Measurements from ENCODE around the gene AATK.

Gene AATK

DNA sequence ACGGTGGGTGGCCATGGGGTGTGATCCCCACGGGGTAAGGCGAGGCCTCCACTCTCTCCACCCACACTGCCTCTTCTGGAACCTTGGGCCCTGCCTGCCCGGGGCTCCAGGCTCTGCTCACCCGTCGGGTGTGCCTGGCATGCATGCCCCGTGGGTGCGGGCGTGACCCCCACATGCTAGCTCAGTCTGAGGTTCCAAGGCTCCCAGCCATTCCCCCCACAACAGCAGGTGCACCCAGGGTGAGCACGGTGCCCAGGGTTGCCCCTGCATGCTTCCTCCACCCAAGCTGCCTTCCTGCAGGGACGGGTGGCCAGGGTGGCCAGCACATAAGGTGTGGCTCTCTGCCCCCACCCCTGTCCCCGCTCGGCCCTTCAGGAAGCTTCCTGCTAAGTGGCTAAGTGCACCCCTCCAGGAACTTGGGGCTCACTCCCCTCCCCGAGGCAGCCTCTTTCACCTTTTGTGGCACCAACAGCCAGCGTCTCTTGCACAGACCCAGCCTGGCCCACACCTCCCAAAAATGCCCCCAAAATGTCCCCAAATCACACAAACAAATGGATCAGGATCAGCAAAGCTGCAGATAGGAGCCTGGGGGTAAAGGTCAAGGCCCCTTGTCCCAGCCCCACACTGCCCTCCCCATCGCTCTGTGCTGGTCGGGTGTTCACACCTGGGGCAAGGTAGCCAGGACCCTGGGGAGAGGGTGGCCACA, 22.2 kb downstream of the AATK start:
- DNase-seq (ENCODE audit: low read depth): no peak

DNA sequence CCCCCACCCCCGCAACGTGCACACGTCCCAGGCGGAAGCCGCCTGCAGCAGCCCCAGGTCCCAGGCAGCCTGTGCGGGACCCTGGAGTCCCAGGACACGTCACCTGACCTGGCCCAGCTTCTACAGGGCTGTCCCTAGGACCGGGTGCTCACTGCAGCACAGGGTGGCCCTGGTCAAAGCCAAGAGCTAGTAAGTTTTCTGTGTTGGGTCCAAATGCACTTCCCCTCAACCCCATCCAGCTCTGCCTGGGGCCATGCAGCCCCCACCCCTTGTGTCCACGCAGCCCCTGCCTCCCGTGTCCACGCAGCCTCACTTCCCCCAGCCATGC, 22.9 kb downstream of the AATK start:
- DNase-seq (ENCODE audit: low read depth): no peak

DNA sequence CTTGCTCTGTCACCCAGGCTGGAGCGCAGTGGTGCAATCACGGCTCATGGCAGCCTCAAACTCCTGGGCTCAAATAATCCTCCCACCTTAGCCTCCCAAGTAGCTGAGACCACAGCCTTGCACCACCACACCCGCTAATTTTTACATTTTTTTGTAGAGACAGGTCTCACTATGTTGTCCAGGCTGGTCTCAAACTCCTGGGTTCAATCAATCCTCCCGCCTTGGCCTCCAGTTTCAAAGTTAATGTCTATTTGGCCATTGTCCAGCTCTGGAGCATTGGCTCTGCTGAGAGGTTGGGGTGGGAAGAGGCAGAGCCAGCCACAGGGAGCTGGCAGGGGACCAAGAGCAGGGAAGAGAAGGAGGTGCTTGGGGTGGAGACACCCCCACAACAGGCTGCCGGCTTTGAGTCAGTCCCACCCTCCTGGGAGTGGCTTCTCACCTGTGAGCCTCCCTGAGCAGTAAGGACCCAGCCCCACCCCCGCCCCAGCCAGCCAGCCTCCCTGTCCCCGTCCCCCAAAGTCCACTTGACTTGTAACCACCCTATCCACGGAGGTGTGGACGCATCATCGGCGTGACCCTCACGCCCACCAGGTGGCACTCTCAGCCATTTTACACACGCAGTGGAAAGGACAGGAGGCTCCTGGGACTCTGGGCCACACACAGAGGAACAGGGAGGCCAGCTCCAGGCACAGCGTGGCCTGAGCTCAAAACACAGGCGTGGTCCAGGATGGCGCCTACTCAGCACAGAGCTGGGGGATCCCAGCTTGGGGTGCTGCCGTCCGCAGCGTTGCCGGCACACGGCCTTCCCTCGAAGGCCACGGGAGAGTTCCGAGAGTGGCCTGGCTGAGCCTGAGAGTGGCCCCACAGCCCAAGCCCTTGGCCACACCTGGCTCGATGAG, 23.5 kb downstream of the AATK start:
- no peak for DNase-seq (ENCODE audit: low read depth)

- DNase-seq (ENCODE audit: low read depth): no peak
Observed at GRCh38 chr17:81140695-81141094, 25.3 kb downstream of the AATK start.

GRCh38 chr17:81140018-81140417, 26.0 kb downstream of the AATK start:
- DNase-seq (ENCODE audit: low read depth): no peak

GRCh38 chr17:81139428-81139827, 26.6 kb downstream of the AATK start:
- no peak for DNase-seq (ENCODE audit: low read depth)

- DNase-seq (ENCODE audit: low read depth): no peak
Observed at GRCh38 chr17:81138500-81138899, 27.5 kb downstream of the AATK start.

DNA sequence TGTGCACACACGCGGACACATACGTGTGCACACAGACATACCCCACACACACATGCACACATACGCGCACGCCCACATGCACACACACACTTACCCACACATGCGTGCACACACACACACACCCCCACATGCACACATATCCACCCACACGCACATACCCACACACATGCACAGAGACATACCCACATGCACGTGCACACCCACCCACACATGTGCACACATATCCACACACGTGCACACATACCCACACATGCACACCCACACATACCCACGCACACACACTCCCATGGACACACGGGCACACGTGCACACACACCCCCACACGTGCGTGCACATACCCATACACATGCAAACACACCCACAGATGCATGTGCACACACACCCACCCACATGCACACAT, 27.9 kb downstream of the AATK start:
- DNase-seq (ENCODE audit: low read depth): no peak

DNA sequence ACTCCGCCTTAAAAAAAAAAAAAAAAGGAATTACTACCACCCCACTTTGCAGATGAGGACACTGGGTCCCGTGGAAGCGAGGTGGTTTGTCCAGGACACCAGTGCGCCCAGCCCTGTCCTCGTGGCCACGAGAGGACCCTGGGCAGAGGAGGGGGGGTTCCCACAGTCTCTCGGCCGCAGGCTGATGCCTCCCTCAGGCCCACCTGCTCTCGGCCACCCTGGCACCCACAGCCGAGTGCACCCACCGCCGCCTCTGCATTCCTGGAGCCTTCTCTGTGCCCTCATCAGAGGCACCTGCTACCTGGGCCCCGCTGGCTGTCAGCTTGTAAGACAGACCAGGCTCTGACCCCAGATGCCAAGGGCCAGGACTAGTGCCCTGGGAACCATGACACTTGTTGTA, 28.8 kb downstream of the AATK start:
- no peak for DNase-seq (ENCODE audit: low read depth)

DNA sequence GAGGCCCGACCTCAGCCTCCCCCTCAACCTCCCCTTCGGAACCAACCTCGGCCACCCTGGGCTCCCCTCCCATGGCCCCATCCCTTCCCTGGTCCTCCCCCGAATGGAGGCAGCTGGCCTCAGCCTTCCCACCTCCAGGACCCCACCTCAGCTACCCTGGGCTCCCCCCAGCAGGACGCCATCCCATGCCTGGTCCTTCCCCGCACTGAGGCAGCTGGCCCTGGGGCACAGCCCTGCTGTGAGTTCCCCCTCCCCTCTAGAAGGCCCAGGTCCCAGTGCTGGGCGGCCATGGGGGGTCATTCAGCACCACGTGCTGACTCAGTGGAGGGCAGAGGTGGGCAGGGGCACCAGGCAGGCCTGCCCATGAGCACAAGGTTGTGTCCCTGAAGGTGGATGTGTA, 29.7 kb downstream of the AATK start:
- DNase-seq (ENCODE audit: low read depth): no peak

DNA sequence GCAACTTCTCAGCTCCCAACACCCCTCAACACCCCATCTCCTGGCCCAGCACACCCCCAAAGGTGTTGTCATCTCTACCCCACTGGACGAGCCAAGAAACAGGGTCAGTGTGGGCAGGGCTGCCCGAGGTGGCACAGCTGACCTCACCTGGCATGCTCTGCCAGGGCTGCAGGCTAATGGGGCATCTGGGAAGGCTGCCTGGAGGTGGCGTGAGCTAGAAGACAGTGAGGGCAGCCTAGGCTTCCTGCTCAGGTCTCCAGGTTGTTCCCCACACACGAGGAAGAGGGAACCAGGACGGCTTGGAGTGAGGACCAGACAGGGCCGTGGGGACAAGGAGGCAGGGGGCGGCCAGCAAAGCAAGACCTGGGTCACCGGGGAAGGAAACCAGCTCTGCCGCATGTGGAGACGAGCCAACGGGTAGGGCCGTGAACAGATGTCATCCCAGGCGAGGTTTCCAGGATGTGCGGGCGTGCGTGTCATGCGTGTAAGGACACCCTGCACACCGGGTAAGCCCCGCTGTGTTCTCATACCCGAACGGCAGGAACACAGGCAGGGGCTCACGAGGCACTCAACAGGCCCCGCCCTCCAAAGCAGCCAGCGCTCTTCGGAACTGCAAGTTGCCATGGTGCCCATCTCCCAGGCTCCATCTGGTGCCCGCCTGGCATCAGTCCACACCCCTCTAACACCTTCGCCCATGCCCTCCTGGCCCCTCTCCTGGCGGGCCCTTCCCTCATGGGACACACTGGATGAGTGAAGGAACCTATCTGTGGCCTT, 30.3 kb downstream of the AATK start:
- no peak for DNase-seq (ENCODE audit: low read depth)

DNA sequence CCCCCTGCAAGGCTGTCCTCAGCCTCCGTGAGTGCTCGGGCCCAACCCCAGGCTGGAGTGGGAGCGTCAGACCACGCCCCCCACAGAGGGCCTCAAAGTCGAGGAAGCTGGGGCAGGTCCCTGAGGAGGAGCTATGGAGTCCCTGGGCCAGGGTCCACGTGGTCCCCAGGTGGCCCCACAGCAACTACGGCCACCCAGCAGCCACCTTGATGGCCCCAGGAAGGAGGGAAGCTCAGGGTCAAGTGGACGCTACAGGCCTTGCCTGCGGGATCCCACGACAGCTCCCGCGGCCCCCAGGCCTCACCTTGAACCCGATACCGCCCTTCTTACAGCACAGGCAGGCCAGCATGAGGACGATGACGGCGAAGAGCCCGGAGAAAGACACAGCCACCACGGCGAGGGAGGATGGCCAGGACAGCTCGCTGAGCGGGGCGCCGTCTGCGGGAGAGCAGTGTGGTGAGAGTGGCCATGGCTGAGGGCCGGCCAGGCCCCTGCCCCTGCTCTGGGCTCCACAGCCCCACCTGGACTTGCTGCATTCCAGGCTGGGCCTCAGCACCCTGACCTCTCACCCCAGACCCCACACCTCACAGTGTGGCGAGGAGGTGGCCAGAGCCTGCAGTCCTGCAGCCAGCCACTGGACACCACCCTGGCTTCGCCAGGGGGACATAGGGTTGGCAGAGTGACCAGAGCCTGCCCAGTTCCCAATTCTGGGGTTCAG, 31.8 kb downstream of the AATK start:
- no peak for DNase-seq (ENCODE audit: low read depth)

DNA sequence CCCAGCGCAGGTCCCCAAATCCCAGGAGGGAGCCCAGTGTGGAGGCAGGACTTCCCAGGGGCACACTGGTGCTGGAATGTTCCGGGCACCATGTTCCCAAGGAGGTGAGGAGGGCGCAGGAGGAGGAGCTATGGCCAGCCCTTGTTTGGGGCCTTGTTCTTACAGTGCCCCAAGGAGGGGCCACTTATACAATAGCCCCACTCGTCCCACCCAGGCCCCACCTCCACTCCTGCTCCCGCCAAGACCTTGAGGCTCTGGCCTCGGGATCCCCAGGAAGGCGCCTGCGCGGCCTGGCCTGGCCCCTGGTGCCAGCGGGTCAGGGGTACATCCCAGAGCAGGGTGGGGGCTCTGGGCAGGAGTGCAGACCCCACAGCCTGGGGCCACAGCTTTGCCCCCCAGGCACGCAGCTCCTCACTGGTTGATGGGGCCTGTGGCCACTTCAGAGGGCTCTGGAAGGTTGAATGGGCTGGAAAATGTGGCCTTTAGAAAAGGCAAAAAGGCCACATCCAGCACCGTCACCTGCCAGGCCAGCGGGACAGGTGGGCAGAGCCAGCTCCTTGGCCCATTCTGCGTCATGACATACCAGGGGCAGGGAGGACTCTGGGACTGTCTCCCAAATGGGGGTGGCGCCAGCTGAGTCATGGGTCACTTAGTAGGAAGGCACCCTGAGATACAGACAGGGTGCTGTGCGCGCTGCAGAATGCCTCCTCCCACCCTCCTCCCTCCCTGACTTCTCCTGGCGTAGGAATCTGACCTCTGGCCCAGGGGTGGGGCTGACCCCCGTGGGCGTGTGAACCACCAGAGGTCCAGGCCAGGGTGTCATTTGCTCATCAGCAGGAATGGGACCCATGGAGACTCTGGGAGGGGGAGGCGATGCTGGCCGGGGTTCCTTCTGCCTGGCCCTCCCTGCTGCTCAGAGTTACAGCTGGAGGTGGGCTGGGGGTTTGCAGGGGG, 33.0 kb downstream of the AATK start:
- DNase-seq (ENCODE audit: low read depth): no peak

DNA sequence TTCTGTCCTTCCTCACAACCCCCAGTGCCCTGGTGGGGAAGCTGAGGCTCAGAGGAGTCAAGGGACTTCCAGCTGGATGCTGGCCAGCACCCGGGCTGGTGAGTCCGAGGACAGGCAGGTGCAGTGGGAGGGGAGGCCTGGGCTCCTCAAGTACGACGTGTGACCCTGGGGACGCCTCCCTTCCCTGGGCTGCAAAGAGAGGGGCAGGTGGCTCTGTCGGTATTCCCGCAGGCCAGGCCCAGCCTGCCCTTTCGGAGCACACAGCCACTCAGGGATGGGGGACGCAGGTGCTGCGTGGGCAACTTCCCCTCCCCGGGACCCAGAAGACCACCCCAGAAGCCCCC, 33.9 kb downstream of the AATK start:
- DNase-seq (ENCODE audit: low read depth): no peak

- no peak for DNase-seq (ENCODE audit: low read depth)
Observed at GRCh38 chr17:81131486-81132196, 34.4 kb downstream of the AATK start.

DNA sequence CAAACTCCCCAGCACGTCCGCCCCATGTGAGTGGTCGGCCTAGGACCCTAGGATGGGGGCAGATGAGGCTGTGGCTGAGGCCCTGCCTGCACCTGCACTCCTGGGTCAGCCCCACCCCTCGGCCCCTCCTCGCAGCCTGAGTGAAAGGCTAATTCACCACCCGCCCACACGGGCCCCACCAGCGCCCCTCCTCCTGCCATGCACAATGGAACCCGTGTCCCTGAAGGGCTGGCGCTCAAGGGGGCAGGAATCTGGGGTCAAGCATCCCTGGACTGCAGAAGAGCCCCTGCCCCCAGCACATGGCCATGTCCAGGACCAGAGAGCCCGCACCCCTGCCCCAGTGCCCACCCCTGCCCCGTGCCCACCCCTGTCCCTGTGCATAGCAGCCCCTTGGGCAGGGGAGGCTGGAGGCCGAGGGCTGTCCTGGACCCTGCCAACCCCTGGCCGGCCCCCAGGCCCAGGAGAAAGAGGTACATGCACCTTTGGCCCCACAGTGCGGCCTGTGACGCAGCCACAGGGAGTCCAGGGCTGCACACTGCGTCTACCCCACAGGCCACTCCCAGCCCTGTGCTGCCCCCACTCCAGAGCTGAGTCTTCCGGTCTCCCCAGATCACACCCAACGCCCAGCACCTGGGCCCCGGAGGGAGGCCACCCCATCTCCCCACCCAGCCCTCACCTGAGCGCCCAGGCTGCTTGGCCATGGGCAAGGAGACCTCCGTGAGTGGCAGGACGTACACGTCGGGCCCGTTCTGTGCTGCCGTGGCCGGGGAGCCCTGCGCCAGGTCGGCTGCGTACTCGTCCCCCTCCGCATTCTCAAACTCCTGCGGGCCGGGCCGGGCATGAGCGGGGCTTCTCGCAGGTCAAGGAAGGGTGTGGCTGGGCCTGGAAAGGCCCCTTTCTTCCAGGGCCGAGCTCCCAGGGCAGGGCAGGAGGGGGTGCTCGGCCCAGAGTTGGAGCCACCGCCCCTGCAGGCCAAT, 35.3 kb downstream of the AATK start:
- DNase-seq (ENCODE audit: low read depth): no peak

DNA sequence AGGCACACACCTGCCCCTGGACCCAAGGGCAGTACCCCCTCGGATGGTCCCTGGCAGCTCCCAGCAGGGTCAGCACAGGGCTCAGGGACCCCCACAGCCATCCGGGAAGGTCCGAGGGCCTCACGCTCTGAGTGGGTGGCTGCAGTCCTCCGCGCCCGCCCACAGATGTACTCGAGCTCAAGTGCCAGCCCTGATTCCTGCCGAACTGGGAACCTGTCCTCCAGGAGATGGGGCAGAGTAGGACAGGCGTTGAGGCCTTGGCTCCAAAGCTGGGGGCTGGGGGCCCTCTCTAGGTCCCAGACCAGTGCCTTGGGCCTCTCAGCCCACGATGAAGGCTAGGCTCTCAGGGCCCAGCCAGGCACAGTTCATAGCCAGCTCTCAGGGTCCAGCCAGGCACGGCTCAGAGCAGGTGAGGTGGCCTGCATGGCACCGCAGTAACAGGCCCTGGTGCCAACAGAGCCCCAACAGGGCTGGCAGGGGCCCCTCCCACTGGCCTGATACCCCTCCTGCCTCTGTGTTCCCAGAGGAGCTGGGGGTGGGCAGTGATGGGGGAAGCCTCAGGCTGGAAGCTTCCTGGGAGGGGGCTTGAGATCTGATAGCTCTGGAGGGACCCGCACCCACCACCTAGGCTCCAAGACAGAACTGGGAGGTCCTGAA, 36.2 kb downstream of the AATK start:
- no peak for DNase-seq (ENCODE audit: low read depth)

DNA sequence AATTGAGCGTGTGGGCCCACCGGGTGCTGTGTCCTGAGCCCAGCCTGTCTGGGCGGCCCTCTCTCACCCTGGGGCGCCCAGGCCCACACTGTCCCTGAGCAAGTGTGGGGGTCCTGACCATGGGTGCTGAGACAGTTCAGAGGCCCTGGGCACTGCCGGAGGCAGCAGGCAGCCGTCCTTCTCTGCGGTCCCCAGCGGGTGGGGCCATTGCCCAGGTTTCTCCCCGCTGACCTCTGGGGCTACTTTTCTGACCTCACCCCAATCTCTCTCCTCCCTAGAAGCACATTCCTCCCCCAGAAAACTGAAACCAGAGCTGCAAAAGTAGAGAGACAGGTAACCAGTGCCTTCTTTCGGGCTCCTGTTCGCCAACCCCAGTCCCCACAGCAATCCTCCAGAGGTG, 36.7 kb downstream of the AATK start:
- no peak for DNase-seq (ENCODE audit: low read depth)

DNA sequence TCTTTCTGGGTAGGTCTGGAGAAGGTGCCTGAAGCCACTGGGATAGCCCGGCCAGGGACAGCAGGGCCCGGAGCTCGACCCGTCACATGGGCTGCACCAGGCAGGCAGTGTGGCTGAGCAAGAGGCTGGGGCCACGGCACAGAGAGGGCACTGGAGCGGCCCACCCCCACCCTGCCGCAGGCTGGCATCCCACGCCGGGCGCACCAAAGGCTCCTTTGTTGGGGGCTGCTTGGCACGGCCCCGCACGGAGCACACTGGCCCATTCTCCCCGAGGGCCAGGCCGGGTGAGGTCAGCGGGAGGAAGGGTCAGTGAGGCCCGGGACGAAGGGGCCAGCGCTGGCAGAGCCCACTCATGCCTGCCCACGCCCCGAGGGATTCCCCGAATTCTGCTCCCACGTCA, 37.2 kb downstream of the AATK start:
- no peak for DNase-seq (ENCODE audit: low read depth)
